Erythroblast (primary cell): ENCODE data around the gene JAZF1.

Experiments used
- GATA1 ChIP-seq: IDR thresholded peaks from 2 replicates; pipeline ENCODE4 v1.6.1; 2011; ENCODE audit warnings: low read depth, mild to moderate bottlenecking, control low read depth, low read length, moderate library complexity
- POLR2A ChIP-seq: IDR thresholded peaks from 2 replicates; pipeline ENCODE4 v1.6.1; 2011; ENCODE audit warnings: mild to moderate bottlenecking, low read length

GRCh38 chr7:27901028-27901760 is 279.4 kb downstream of the JAZF1 start:
- TF ChIP-seq POLR2A (no peak), GATA1 (no peak)
